Testis (tissue), 3 donors: ENCODE results near the gene DYNC2LI1. TPM values are rescaled to one million over a fixed set of nuclear protein-coding genes. Genes with fewer than 3 reads are reported as not detected.

ENCODE experiments used
- DNase-seq: peaks from one replicate; pipeline ENCODE4 v3.0.0-alpha.2; 2019
- H3K27ac ChIP-seq, 2 donors: fragments of 200-600 bp; sonication (generic); one replicate each; pipeline ENCODE4 v1.5.1; 2019
- H3K27me3 ChIP-seq: fragments of 200-600 bp; sonication (generic); one replicate; pipeline ENCODE4 v1.5.1; 2019
- H3K36me3 ChIP-seq: fragments of 200-600 bp; sonication (generic); one replicate; pipeline ENCODE4 v1.5.1; 2017; ENCODE audit warnings: low read depth; ENCODE audit errors: missing control alignments
- H3K4me1 ChIP-seq: fragments of 200-600 bp; sonication (generic); one replicate; pipeline ENCODE4 v1.5.1; 2019
- H3K4me3 ChIP-seq, 2 donors: fragments of 200-600 bp; sonication (generic); one replicate each; pipeline ENCODE4 v1.5.1; 2017 to 2019
- H3K9me3 ChIP-seq: fragments of 200-600 bp; sonication (generic); one replicate; pipeline ENCODE4 v1.5.1; 2017
- CTCF ChIP-seq, 3 experiments: fragments of 450-650 bp in 2 of 3; fragments of 200-600 bp in 1 of 3; sonication (generic) in 1 of 3; IDR thresholded peaks; one replicate each; pipeline ENCODE4 v1.5.1; 2016 to 2019; ENCODE audit warnings: antibody characterized with exemption in 3 of 3, mild to moderate bottlenecking in 2 of 3, moderate library complexity in 1 of 3
- POLR2A ChIP-seq: fragments of 450-650 bp; IDR thresholded peaks from one replicate; pipeline ENCODE4 v1.6.1; 2017; ENCODE audit warnings: antibody characterized with exemption, mild to moderate bottlenecking, moderate library complexity
- WGBS, 2 donors: methylation state at CpG; one replicate each; pipeline ENCODE4 v1.1.5; 2018; 5-methylcytosine and 5-hydroxymethylcytosine counted together
- intact Hi-C: fragments of 100-400 bp; cut with DNase I; formaldehyde crosslinking; loops from one replicate; pipeline ENCODE4 v1.15.1; 2023; ENCODE audit warnings: low total_unique reads
- polyA plus RNA-seq: library from polyadenylated mRNA; stranded (reverse); fragments of 350-450 nt; fragmentation: Illumina TruSeq; extraction: RNeasy Lipid Tissue Mini Kit (QIAGEN cat#74804); gene quantifications from one replicate; pipeline ENCODE4 v1.2.3, GENCODE V29; 2014; ENCODE audit warnings: low read depth, low replicate concordance; ENCODE audit not compliant: insufficient read depth
- total RNA-seq, 2 donors: library from RNA; depleted of rRNA; stranded (reverse); fragments of >200 nt; gene quantifications; one replicate each; pipeline ENCODE4 v1.2.3, GENCODE V29; 2016

Gene DYNC2LI1
- total and polyA plus RNA-seq, 3 donors from 2014 or later = 48.8 to 66.8 (median 60.4) TPM

GRCh38 chr2:43841949-43842865 is 68.4 kb downstream of the DYNC2LI1 start:
- H3K36me3 ChIP-seq = no peaks in the 10 kb centered on the region
- no peaks in the 10 kb centered on the region for H3K9me3 ChIP-seq
- DNase-seq = no peak
- intact Hi-C loops = no loop called here
- H3K4me1 ChIP-seq = no peaks in the 10 kb centered on the region
- H3K27me3 ChIP-seq = no peaks in the 10 kb centered on the region
- H3K27ac ChIP-seq = no peak overlapping the region
- WGBS, 2 donors = 89 to 95% methylated on average over 12 to 14 of the region's 14 CpGs
- TF ChIP-seq CTCF (IDR thresholded peaks at IDR 0.05) (no peak), POLR2A (no peak)
- no peak overlapping the region for H3K4me3 ChIP-seq

- Histone ChIP-seq H3K27ac (no peak overlapping the region), H3K36me3 (no peaks in the 10 kb centered on the region), H3K4me1 (no peaks in the 10 kb centered on the region), H3K4me3 (no peak overlapping the region), H3K9me3 (no peaks in the 10 kb centered on the region), H3K27me3 (no peaks in the 10 kb centered on the region)
- DNase-seq = no peak
- intact Hi-C loops = no loop called here
- WGBS, 2 donors = 88 to 94% methylated on average over 9 of the region's 9 CpGs
- TF ChIP-seq CTCF (IDR thresholded peaks at IDR 0.05) = no peak
- no peak for TF ChIP-seq POLR2A
Observed at GRCh38 chr2:43842866-43843226, 69.0 kb downstream of the DYNC2LI1 start.

GRCh38 chr2:43845181-43845580 is 71.3 kb downstream of the DYNC2LI1 start:
- Histone ChIP-seq H3K4me1 (no peaks in the 10 kb centered on the region), H3K27ac (no peak overlapping the region), H3K27me3 (no peaks in the 10 kb centered on the region), H3K9me3 (no peaks in the 10 kb centered on the region), H3K4me3 (no peak overlapping the region), H3K36me3 (no peaks in the 10 kb centered on the region)
- intact Hi-C loops = no loop called here
- WGBS, 2 donors = 85 to 86% methylated on average over 1 of the region's 1 CpG
- TF ChIP-seq POLR2A (no peak), CTCF (IDR thresholded peaks at IDR 0.05) (no peak)
- no peak for DNase-seq

- Histone ChIP-seq H3K9me3 (no peaks in the 10 kb centered on the region), H3K4me3 (no peak overlapping the region), H3K27ac (no peak overlapping the region), H3K27me3 (no peaks in the 10 kb centered on the region), H3K4me1 (no peaks in the 10 kb centered on the region), H3K36me3 (no peaks in the 10 kb centered on the region)
- intact Hi-C loops = no loop called here
- no peak for DNase-seq
- 89 to 97% methylated on average over 5 of the region's 5 CpGs for WGBS, 2 donors
- TF ChIP-seq POLR2A = no peak
- no peak for TF ChIP-seq CTCF (IDR thresholded peaks at IDR 0.05)
Observed at GRCh38 chr2:43846140-43846793, 72.4 kb downstream of the DYNC2LI1 start.
